ENCODE data around the gene DNAH1. TPM values are rescaled to one million over a fixed set of nuclear protein-coding genes. Genes with fewer than 3 reads are reported as not detected.
A peak's percentile ranks its signal among the peaks of the same experiment; 100 is the strongest.

DNAH1 gene
- total RNA-seq, 2 experiments from 2014 or later, result 25.2 to 25.7 TPM

DNA sequence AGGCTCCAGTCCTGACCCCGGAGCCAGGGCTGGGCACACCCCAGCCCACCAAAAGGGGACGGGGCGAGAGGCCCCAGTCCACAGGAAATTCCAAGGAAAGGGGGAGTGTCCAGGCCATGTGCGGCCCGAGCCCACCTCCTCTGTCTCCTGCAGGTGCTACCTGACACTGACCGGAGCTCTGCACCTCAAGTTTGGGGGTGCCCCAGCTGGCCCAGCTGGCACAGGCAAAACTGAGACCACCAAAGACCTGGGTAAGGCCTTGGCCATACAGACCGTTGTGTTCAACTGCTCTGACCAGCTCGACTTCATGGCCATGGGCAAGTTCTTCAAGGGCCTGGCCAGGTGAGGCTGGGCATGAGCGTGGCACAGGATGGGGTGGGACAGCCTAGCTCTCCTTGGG is 44.9 kb downstream of the DNAH1 start:
- no peak overlapping the region for H3K27ac Mint-ChIP-seq
- DNase-seq, result no peak
- no peaks in the 10 kb centered on the region for H3K9me3 Mint-ChIP-seq
- no peaks in the 10 kb centered on the region for H3K4me1 Mint-ChIP-seq
- peaks cover 10% of the 10 kb centered on the region for H3K36me3 Mint-ChIP-seq (ENCODE audit: low read depth)
- CTCF ChIA-PET, result interaction anchor here (0.9 to 3.9 kb wide), 6 partner anchors 9 to 357 kb away, joined by 3 to 10 read pairs (median 4); no protein-coding TSS in a partner anchor
- POLR2A ChIA-PET, result no interaction called here
- H3K27me3 Mint-ChIP-seq, result no peaks in the 10 kb centered on the region
- H3K4me3 Mint-ChIP-seq, result no peak overlapping the region

DNA sequence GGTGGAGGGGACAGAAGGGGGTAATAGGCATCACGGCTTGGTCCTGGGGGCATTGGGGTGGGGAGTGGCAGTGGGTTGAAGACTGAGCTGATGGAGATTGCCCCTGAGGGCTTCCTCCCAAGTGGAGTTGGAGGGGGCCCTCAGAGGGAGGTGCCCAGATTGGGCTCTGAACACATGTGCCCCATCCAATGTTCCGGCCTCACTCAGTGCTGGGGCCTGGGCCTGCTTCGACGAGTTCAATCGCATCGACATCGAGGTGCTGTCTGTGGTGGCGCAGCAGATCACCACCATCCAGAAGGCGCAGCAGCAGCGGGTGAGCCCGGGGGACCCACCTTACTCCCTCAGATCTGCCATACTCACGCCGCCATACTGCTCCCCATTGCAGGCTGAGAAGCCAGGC is 45.3 kb downstream of the DNAH1 start:
- Mint-ChIP-seq H3K36me3 (ENCODE audit: low read depth) (peaks cover 10% of the 10 kb centered on the region), H3K4me3 (no peak overlapping the region), H3K9me3 (no peaks in the 10 kb centered on the region), H3K4me1 (no peaks in the 10 kb centered on the region), H3K27ac (no peak overlapping the region), H3K27me3 (no peaks in the 10 kb centered on the region)
- DNase-seq, result no peak
- CTCF ChIA-PET, result interaction anchor here (1.0 to 3.9 kb wide), 6 partner anchors 9 to 357 kb away, joined by 3 to 10 read pairs (median 4); no protein-coding TSS in a partner anchor
- POLR2A ChIA-PET, result no interaction called here

DNA sequence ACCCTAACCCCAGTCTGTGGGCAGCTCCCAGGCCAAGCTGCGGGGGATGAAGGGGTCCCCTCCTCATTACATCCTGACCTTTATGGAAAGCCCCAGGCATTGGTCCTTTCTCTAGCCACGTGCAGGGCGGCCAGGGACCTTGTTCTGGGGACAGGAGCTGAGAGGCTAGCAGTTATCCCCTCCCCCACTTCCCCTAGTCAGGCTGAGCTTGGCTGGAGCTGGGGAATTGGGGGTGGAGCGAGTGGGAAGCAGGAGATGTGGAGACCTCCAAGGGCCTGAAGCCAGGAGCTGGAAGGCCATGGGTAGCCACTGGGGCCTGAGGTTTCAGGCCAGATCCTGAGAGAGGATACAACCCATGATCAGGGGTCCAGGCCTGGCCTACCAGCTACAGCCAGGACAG is 45.8 kb downstream of the DNAH1 start:
- no peaks in the 10 kb centered on the region for H3K4me1 Mint-ChIP-seq
- ChIA-PET POLR2A (no interaction called here), CTCF (interaction anchor here (0.9 to 3.9 kb wide), 7 partner anchors 10 to 358 kb away, joined by 3 to 10 read pairs (median 4); no protein-coding TSS in a partner anchor)
- H3K36me3 Mint-ChIP-seq (ENCODE audit: low read depth), result peaks cover 10% of the 10 kb centered on the region
- H3K4me3 Mint-ChIP-seq, result no peak overlapping the region
- no peak overlapping the region for H3K27ac Mint-ChIP-seq
- no peaks in the 10 kb centered on the region for H3K27me3 Mint-ChIP-seq
- DNase-seq, result no peak
- H3K9me3 Mint-ChIP-seq, result no peaks in the 10 kb centered on the region

DNA sequence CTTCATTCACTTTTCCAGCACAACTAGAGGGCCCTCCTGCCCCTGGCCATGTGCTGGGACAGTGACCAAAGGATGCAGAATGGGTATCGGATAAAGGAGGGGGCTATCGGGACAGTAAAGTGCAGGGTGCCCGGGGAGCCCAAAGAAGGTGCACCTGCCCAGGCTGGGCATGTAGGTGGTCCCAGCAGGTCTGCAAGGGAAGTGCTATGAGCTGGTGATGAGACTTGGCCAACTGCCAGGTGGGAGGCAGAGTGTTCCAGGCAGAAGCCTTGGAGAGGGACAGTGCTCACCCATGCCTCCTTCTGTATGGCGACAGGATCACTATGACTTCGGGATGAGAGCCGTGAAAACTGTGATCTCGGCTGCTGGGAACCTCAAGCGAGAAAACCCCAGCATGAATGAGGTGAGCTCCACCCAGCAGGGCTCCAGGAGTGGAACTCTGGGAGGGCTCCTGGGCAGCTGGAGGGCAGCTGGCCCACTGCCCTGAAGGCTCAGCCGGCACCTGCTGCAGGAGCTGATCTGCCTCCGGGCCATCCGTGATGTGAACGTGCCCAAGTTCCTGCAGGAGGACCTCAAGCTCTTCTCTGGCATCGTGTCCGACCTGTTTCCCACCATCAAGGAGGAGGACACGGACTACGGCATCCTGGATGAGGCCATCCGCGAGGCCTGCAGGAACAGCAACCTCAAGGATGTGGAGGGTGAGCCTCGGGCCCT is 48.4 kb downstream of the DNAH1 start:
- H3K27me3 Mint-ChIP-seq, result no peaks in the 10 kb centered on the region
- ChIA-PET POLR2A (interaction anchor here (0.5 kb wide), 1 partner anchor 10 kb away, joined by 3 read pairs; no protein-coding TSS in a partner anchor), CTCF (interaction anchor here (1.0 to 3.9 kb wide), 5 partner anchors 8 to 47 kb away, joined by 3 to 10 read pairs (median 4); no protein-coding TSS in a partner anchor)
- no peaks in the 10 kb centered on the region for H3K4me1 Mint-ChIP-seq
- peaks cover 10% of the 10 kb centered on the region for H3K36me3 Mint-ChIP-seq (ENCODE audit: low read depth)
- H3K27ac Mint-ChIP-seq, result no peak overlapping the region
- no peak overlapping the region for H3K4me3 Mint-ChIP-seq
- DNase-seq, result no peak
- H3K9me3 Mint-ChIP-seq, result no peaks in the 10 kb centered on the region

DNA sequence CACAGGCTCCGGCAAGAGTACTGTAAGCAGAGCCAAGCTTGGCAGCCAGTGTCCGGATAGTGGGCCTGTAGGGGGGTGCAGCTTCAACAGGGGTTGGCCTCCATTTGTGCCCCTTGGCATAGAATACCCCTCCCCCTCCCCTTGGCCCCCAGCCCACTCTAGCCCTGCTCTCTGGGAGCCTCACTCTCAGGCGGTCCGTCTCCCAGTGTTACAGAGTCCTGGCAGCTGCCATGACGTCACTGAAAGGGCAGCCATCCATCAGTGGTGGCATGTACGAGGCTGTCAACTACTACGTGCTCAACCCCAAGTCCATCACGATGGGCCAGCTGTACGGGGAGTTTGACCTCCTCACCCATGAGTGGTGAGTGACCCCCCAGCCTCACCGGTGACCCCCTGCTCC is 50.4 kb downstream of the DNAH1 start:
- no peaks in the 10 kb centered on the region for H3K4me1 Mint-ChIP-seq
- H3K27me3 Mint-ChIP-seq, result no peaks in the 10 kb centered on the region
- no peaks in the 10 kb centered on the region for H3K9me3 Mint-ChIP-seq
- peaks cover 10% of the 10 kb centered on the region for H3K36me3 Mint-ChIP-seq (ENCODE audit: low read depth)
- H3K27ac Mint-ChIP-seq, result no peak overlapping the region
- no peak for DNase-seq
- H3K4me3 Mint-ChIP-seq, result no peak overlapping the region
- ChIA-PET POLR2A (no interaction called here), CTCF (no interaction called here)

DNA sequence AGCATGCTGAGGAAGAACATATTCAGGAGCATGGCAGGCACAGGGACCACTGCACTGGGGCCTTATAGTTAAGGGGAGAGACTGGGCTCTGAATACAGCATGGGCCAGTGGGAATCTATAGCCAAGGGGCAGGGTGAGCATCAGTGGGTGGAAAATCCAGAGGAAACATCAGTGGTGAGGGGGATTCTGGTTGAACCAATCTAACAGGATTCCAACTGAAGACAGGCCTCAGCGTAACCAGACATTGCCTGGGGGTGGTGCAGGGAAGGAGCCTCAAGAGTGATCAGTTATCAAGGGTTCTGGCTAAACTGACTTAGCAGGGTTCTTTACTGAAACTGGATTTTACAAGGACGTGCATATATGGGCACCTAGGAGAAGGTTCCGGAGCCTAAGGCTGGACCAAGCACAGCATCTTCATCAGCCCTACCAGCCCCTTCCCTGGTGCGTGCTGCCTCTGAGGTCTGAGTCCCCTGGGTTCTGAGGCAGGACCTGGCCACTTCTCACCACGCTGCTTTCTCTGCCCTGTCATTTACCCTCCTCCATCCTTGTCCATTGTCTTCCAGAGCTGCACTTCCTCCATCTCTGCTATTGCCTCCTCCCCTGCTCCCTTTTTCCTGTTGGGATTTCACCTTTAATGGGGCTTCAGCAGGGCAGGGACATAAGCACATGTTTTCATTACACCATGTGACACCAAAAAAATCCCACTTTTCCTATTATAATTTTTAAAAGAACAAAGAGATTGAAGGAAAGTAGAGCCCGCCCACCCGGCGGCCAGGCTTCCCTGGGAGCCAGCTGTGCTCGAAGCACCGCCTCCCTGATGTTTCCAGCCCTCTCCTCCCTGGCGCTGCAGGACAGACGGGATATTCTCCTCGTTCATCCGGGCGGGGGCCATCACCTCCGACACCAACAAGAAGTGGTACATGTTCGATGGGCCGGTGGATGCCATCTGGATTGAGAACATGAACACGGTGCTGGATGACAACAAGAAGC is 52.1 kb downstream of the DNAH1 start:
- H3K27ac Mint-ChIP-seq, result peak overlapping the region; percentile 9
- H3K4me1 Mint-ChIP-seq, result peaks cover 4% of the 10 kb centered on the region
- POLR2A ChIA-PET, result no interaction called here
- CTCF ChIA-PET, result no interaction called here
- H3K27me3 Mint-ChIP-seq, result no peaks in the 10 kb centered on the region
- no peaks in the 10 kb centered on the region for H3K9me3 Mint-ChIP-seq
- DNase-seq, result no peak
- no peak overlapping the region for H3K4me3 Mint-ChIP-seq
- H3K36me3 Mint-ChIP-seq (ENCODE audit: low read depth), result peaks cover 12% of the 10 kb centered on the region

DNA sequence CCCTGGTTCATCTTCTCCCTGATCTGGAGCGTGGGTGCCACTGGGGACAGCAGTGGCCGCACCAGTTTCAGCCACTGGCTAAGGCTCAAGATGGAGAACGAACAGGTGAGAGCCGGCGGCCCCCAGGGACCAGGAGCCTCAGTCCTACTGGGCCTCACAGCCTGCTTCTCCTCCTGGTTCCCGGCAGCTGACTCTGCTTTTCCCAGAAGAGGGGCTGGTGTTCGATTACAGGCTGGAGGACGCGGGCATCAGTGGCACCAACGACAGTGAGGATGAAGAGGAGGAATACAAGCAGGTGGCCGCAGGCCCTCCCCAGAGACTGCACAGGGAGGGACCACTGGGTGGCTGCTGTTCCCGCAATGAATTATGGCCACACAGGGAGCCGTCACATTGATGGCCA is 54.4 kb downstream of the DNAH1 start:
- H3K4me1 Mint-ChIP-seq, result peaks cover 7% of the 10 kb centered on the region
- H3K9me3 Mint-ChIP-seq, result no peaks in the 10 kb centered on the region
- H3K36me3 Mint-ChIP-seq (ENCODE audit: low read depth), result peaks cover 2% of the 10 kb centered on the region
- no peak overlapping the region for H3K4me3 Mint-ChIP-seq
- no peak overlapping the region for H3K27ac Mint-ChIP-seq
- ChIA-PET CTCF (interaction anchor here (1.3 to 1.6 kb wide), 2 partner anchors 9 to 18 kb away, joined by 3 to 4 read pairs; no protein-coding TSS in a partner anchor), POLR2A (no interaction called here)
- H3K27me3 Mint-ChIP-seq, result peaks cover 4% of the 10 kb centered on the region
- DNase-seq, result no peak

DNA sequence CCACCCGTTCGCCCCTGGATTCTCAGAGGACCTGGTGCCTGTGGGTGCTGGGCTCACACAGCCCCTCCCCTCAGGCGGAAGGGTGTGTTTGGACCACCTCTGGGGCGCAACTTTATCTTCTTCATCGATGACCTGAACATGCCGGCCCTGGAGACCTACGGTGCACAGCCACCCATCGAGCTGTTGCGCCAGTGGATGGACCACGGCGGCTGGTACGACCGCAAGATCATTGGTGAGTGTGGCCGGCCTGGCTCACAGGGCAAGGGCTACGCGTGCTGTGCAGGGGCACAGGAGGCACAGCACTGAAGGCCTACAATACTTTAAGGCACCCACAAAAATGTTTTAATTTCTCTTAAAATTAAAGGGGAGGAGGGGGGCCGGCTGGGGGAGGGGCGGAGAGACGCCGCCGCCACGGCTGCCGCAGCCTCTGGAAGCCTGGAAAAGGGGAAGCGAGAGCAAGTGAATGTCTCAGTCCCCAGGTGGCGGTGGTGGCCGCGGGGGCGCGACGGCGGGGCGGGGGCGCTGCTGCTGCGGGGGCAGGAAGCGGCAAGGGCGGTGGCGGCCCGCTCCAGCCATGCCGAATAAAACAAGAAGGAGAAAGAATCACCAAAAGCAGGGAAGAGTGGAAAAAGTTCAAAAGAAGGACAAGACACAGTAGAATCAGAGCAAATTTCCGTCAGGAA is 56.8 kb downstream of the DNAH1 start:
- Mint-ChIP-seq H3K9me3 (no peaks in the 10 kb centered on the region), H3K4me3 (no peak overlapping the region), H3K4me1 (peaks cover 7% of the 10 kb centered on the region), H3K27ac (no peak overlapping the region), H3K36me3 (ENCODE audit: low read depth) (peaks cover 2% of the 10 kb centered on the region), H3K27me3 (peaks cover 4% of the 10 kb centered on the region)
- ChIA-PET CTCF (interaction anchor here (0.6 to 1.8 kb wide), 5 partner anchors 8 to 400 kb away, joined by 3 to 10 read pairs (median 5); no protein-coding TSS in a partner anchor), POLR2A (no interaction called here)
- no peak for DNase-seq

DNA sequence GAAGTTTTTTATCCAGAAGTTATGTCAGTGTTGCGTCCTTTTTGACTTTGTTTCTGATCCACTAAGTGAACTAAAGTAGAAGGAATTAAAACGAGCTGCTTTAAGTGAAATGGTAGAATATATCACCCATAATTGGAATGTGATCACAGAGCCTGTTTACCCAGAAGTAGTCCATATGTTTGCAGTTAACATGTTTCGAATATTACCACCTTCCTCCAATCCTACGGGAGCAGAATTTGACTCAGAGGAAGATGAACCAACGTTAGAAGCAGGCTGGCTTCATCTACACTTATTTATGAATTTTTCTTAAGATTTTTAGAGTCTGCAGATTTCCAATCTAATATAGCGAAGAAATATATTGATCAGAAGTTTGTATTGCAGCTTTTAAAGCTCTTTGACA is 57.6 kb downstream of the DNAH1 start:
- no peak overlapping the region for H3K4me3 Mint-ChIP-seq
- H3K4me1 Mint-ChIP-seq, result peaks cover 7% of the 10 kb centered on the region
- no peaks in the 10 kb centered on the region for H3K9me3 Mint-ChIP-seq
- H3K27me3 Mint-ChIP-seq, result peaks cover 4% of the 10 kb centered on the region
- DNase-seq, result no peak
- ChIA-PET POLR2A (no interaction called here), CTCF (no interaction called here)
- H3K36me3 Mint-ChIP-seq (ENCODE audit: low read depth), result peaks cover 2% of the 10 kb centered on the region
- no peak overlapping the region for H3K27ac Mint-ChIP-seq

DNA sequence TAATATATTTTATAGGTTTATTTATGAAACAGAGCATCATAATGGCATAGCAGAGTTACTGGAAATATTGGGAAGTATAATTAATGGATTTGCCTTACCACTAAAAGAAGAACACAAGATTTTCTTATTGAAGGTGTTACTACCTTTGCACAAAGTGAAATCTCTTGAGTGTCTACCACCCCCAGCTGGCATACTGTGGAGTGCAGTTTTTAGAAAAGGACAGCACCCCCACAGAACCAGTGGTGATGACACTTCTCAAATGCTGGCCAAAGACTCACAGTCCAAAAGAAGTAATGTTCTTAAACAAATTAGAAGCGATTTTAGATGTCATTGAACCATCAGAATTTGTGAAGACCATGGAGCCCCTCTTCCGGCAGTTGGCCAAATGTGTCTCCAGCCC is 58.1 kb downstream of the DNAH1 start:
- no peak for DNase-seq
- Mint-ChIP-seq H3K4me1 (peaks cover 7% of the 10 kb centered on the region), H3K27me3 (peaks cover 4% of the 10 kb centered on the region), H3K27ac (no peak overlapping the region), H3K4me3 (no peak overlapping the region), H3K9me3 (no peaks in the 10 kb centered on the region), H3K36me3 (ENCODE audit: low read depth) (peaks cover 2% of the 10 kb centered on the region)
- ChIA-PET POLR2A (interaction anchor here (0.7 kb wide), 1 partner anchor 10 kb away, joined by 3 read pairs; no protein-coding TSS in a partner anchor), CTCF (interaction anchor here (1.0 kb wide), 1 partner anchor 12 kb away, joined by 3 read pairs; no protein-coding TSS in a partner anchor)

DNA sequence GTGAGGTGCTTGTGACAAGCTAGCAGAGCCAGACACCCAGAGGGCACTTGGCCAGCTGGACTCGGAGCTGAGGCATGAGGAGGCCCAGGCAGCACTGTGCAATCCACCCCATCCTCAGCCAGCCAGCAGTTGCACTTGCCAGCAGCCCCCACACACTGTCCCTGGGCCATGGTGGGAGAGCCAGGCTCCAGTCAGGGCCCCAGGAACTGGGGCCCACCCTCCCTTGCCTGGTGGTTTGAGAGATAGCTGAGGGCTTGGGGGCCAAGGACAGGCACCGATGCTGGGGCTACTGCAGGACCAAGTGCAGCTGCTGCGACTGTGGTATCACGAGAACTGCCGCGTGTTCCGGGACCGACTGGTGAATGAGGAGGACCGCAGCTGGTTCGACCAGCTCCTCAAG is 63.5 kb downstream of the DNAH1 start:
- Mint-ChIP-seq H3K27me3 (no peaks in the 10 kb centered on the region), H3K4me3 (no peak overlapping the region), H3K36me3 (ENCODE audit: low read depth) (no peaks in the 10 kb centered on the region), H3K27ac (no peak overlapping the region), H3K9me3 (no peaks in the 10 kb centered on the region), H3K4me1 (no peaks in the 10 kb centered on the region)
- CTCF ChIA-PET, result interaction anchor here (0.8 to 1.1 kb wide), 3 partner anchors 9 to 67 kb away, joined by 3 to 4 read pairs (median 4); no protein-coding TSS in a partner anchor
- no peak for DNase-seq
- POLR2A ChIA-PET, result no interaction called here

DNA sequence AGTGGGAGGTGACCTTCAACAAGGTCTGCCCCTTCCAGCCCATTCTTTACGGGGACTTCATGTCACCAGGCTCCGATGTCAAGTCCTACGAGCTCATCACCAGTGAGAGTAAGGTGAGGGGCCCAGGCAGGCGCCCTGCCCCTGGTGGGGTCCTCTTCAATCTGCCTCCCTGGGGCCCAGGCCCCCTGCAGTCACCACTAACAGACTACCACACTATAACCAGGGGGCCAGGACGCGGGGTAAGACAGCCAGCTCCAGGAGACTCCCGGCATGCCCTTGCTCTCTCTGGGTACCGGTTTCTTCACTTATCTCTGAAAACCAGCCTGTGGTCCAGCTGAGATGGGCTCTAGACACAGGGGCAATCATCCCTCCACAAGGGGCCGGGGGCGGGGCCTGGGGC is 63.9 kb downstream of the DNAH1 start:
- ChIA-PET POLR2A (no interaction called here), CTCF (interaction anchor here (0.5 to 1.7 kb wide), 5 partner anchors 8 to 1625 kb away, joined by 3 to 5 read pairs (median 4); no protein-coding TSS in a partner anchor)
- no peaks in the 10 kb centered on the region for H3K36me3 Mint-ChIP-seq (ENCODE audit: low read depth)
- no peaks in the 10 kb centered on the region for H3K4me1 Mint-ChIP-seq
- H3K9me3 Mint-ChIP-seq, result no peaks in the 10 kb centered on the region
- no peaks in the 10 kb centered on the region for H3K27me3 Mint-ChIP-seq
- no peak for DNase-seq
- no peak overlapping the region for H3K27ac Mint-ChIP-seq
- H3K4me3 Mint-ChIP-seq, result no peak overlapping the region
